C1 segment of cervical spinal cord (tissue), 14 donors: ENCODE results near the gene CACTIN.
A peak's percentile ranks its signal among the peaks of the same experiment; 100 is the strongest.
"Not testable (repeated sequence)": the region's sequence is repeated elsewhere in the genome, so short reads cannot be mapped to it uniquely, and the experiment has no call there.

Experiments used
- DNase-seq, 14 donors: peaks; one replicate each; lab custom pipeline; 2025; lab: John Stamatoyannopoulos, UW

CACTIN gene

GRCh38 chr19:3572132-3572854 is 54.3 kb downstream of the CACTIN start:
- peak; percentile 94 to 100 (median 98) for DNase-seq

DNA sequence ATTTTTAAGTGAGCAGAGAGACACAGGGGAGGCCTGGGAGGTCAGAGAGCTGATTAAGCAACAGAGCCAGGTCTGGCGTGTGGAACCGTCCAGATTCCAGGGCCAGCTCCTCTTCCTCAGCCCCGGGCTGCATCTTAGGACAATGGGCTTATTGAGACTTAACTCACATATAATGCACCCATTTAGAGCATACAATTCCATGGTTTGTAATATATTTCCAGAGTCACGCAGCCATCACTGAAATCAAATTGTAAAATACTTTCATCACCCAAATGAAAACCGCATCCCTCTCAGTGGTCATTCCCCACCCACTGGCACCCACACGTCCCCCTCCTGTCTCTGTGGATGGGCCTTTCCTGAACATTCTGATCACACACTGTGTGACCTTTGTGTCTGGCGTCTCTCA is 56.0 kb downstream of the CACTIN start:
- peak in 10 of 14 donors; percentile 17 to 71 (median 37) for DNase-seq

- not testable (repeated sequence) for DNase-seq
These were observed 56.5 kb downstream of the CACTIN start for GRCh38 chr19:3570042-3570441.

DNA sequence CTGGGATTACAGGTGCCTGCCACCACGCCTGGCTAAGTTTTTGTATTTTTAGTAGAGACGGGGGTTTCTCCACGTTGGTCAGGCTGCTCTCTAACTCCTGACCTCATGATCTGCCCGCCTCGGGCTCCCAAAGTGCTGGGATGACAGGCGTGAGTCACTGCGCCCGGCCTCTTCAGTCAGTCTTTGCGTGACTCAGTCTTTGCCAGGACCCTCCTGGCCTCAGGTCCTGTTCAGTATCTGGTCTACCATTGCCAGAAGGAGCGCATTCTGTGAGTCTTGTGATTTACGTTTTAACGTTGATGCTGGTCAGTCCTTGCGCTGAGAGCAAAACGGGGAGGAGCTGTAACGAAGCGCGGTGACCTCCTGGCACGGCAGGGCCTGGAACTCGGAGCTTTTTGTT is 61.5 kb downstream of the CACTIN start:
- DNase-seq: no peak

DNA sequence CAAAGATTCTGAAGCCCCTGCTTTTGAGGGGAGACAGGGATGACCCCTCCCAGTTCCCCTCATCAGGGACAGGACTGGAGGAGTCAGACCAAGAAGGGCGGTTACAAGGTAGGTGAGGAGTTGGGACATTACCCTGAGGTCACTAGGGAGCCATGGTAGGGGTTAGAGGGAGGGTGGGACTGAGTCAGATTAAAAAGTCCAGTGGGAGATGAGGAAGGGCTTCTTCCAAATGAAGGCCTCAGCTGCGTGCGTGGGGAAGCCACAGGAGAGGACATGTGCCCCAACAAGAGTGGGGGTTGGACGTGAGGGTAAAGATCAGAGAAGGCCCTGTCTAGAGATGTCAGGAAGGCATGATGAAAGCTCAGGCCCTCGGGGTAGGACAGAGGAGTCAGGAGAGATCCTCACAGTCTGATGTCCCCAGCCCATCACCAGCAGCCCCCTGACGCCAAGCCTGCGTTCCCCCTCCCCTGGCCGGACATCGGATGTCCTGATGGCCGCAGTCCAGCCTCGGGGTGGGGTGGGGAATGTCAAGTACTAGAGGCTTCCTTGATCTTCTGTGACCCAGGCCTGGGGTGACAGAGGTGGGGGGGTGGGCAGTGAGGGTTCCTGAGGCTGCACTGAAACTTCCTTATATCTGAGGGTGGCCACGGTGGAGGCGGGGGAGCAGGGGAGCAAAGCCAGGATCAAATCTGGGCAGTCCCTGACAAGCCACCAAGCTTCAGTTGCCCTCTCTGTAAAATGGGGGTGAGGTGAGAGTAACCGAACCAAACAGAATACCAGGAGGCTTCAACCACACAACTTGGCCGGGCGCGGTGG is 62.7 kb downstream of the CACTIN start:
- no peak for DNase-seq
